ENCODE data around the gene ZNF490.

ZNF490 gene

GRCh38 chr19:12655546-12655945 is 44.9 kb upstream of the ZNF490 start:
- no peaks in the 10 kb centered on the region for H3K9me2 ChIP-seq (ENCODE audit: low read depth, low read length)
- no peak overlapping the region for H3K4me3 ChIP-seq (ENCODE audit: low read depth, low read length, poor library complexity, severe bottlenecking)
- H3K79me2 ChIP-seq (ENCODE audit: insufficient read depth, low read length): no peaks in the 10 kb centered on the region
- H3F3A ChIP-seq (ENCODE audit: insufficient read depth, low read length): no peaks in the 10 kb centered on the region
- TF ChIP-seq CTCF (IDR thresholded peaks at IDR 0.05; ENCODE audit: low read length): no peak
- no peak for TF ChIP-seq EZH2 (IDR thresholded peaks at IDR 0.05; ENCODE audit: borderline replicate concordance, low read length)
- peaks cover 71% of the 10 kb centered on the region for H3K36me3 ChIP-seq (ENCODE audit: insufficient read depth, low read length)
- no peak overlapping the region for H3K27ac ChIP-seq (ENCODE audit: low read depth, low read length, poor library complexity, severe bottlenecking)
- no peak overlapping the region for H2AFZ ChIP-seq (ENCODE audit: low read length)
- H3K27me3 ChIP-seq (ENCODE audit: insufficient read depth, low read length): no peaks in the 10 kb centered on the region
- H3K9me3 ChIP-seq (ENCODE audit: low read length): no peaks in the 10 kb centered on the region
- no peaks in the 10 kb centered on the region for H4K20me1 ChIP-seq (ENCODE audit: insufficient read depth, low read length)
- H3K4me1 ChIP-seq (ENCODE audit: insufficient read depth, low read length, severe bottlenecking): no peaks in the 10 kb centered on the region
- H3K9ac ChIP-seq (ENCODE audit: low read length): no peak overlapping the region
- no peak overlapping the region for H3K4me2 ChIP-seq (ENCODE audit: low read length)

DNA sequence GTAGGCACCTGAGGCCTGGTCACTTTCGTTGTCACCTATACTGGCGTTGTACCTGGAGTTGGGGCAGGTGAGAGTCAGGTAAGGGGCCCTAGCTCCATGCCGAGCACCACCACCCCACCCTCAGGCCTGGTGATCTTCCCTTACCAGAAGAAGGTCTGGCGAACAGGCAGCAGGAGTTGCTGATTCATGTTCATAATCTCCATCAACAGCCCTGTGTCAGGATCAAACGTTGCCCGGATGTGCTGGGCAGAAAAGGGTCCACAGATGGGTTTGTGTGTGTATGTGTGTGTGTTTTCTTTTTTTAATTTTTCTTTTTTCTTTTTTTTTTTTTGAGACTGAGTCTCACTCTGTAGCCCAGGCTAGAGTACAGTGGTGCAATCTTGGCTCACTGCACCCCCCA is 41.6 kb upstream of the ZNF490 start:
- no peaks in the 10 kb centered on the region for H3K9me2 ChIP-seq (ENCODE audit: low read depth, low read length)
- no peaks in the 10 kb centered on the region for H3K4me1 ChIP-seq (ENCODE audit: insufficient read depth, low read length, severe bottlenecking)
- H3K4me3 ChIP-seq (ENCODE audit: low read depth, low read length, poor library complexity, severe bottlenecking): no peak overlapping the region
- H3K9me3 ChIP-seq (ENCODE audit: low read length): no peaks in the 10 kb centered on the region
- no peak overlapping the region for H2AFZ ChIP-seq (ENCODE audit: low read length)
- no peaks in the 10 kb centered on the region for H3F3A ChIP-seq (ENCODE audit: insufficient read depth, low read length)
- no peaks in the 10 kb centered on the region for H3K79me2 ChIP-seq (ENCODE audit: insufficient read depth, low read length)
- H3K27me3 ChIP-seq (ENCODE audit: insufficient read depth, low read length): no peaks in the 10 kb centered on the region
- TF ChIP-seq EZH2 (IDR thresholded peaks at IDR 0.05; ENCODE audit: borderline replicate concordance, low read length) (no peak), CTCF (IDR thresholded peaks at IDR 0.05; ENCODE audit: low read length) (no peak)
- H3K9ac ChIP-seq (ENCODE audit: low read length): no peak overlapping the region
- H3K4me2 ChIP-seq (ENCODE audit: low read length): no peak overlapping the region
- peaks cover 52% of the 10 kb centered on the region for H3K36me3 ChIP-seq (ENCODE audit: insufficient read depth, low read length)
- H3K27ac ChIP-seq (ENCODE audit: low read depth, low read length, poor library complexity, severe bottlenecking): no peak overlapping the region
- no peaks in the 10 kb centered on the region for H4K20me1 ChIP-seq (ENCODE audit: insufficient read depth, low read length)

DNA sequence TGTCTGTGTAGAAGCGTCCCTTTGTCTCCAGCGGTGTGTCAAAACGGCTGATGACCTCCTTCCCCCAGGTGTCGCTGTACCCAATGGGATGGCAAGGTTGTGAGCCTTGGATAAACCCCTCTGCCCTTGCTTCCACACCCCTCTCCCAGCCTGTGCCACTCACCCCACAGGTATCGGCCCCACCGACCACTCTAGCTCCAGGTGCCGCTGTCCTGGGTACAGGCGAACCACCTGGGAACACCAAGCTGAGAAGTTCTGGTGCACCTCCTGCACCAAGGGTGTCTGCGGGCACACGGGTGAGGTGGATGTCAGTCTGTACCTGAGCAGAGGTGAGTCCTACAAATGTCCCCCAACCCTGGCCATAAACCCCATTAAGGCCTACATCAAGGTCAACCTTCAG is 39.3 kb upstream of the ZNF490 start:
- H3K4me2 ChIP-seq (ENCODE audit: low read length): no peak overlapping the region
- no peaks in the 10 kb centered on the region for H3K9me3 ChIP-seq (ENCODE audit: low read length)
- H2AFZ ChIP-seq (ENCODE audit: low read length): no peak overlapping the region
- TF ChIP-seq EZH2 (IDR thresholded peaks at IDR 0.05; ENCODE audit: borderline replicate concordance, low read length) (no peak), CTCF (IDR thresholded peaks at IDR 0.05; ENCODE audit: low read length) (no peak)
- H3K27me3 ChIP-seq (ENCODE audit: insufficient read depth, low read length): no peaks in the 10 kb centered on the region
- no peaks in the 10 kb centered on the region for H3F3A ChIP-seq (ENCODE audit: insufficient read depth, low read length)
- H4K20me1 ChIP-seq (ENCODE audit: insufficient read depth, low read length): no peaks in the 10 kb centered on the region
- no peaks in the 10 kb centered on the region for H3K9me2 ChIP-seq (ENCODE audit: low read depth, low read length)
- H3K4me3 ChIP-seq (ENCODE audit: low read depth, low read length, poor library complexity, severe bottlenecking): no peak overlapping the region
- peaks cover 40% of the 10 kb centered on the region for H3K36me3 ChIP-seq (ENCODE audit: insufficient read depth, low read length)
- no peaks in the 10 kb centered on the region for H3K4me1 ChIP-seq (ENCODE audit: insufficient read depth, low read length, severe bottlenecking)
- H3K27ac ChIP-seq (ENCODE audit: low read depth, low read length, poor library complexity, severe bottlenecking): no peak overlapping the region
- no peaks in the 10 kb centered on the region for H3K79me2 ChIP-seq (ENCODE audit: insufficient read depth, low read length)
- H3K9ac ChIP-seq (ENCODE audit: low read length): no peak overlapping the region
